GM12801 (cell line): Measurements from ENCODE around the gene PLXNA2.

Experiments
- TF ChIP-seq, protein P1 (sequence below): IDR thresholded peaks from one replicate; pipeline ENCODE4 v1.5.1; 2011; ENCODE audit warnings: control low read depth; ENCODE audit not compliant: insufficient read length; ENCODE audit errors: extremely low read depth

The PLXNA2 gene

DNA sequence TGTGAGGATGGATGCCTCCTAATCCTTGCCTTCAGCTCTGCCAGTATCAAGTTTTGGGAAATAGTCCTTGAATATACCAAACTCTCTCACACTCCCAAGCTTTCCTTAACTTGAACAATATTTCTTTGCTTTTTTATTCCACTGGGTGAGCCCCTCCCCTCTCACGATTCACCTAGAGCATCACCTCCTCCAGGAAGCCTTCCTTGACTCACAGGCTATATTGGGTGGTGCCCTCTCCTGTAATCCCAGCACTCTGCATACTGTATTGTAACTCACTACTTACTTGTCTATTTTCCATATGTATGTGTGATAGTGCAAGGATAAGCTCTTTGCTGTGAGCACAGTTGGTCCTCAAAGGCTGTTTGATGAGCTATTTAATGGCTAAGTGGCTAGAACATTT lies 114.7 kb downstream of the PLXNA2 start:
- TF ChIP-seq, protein P1, sequence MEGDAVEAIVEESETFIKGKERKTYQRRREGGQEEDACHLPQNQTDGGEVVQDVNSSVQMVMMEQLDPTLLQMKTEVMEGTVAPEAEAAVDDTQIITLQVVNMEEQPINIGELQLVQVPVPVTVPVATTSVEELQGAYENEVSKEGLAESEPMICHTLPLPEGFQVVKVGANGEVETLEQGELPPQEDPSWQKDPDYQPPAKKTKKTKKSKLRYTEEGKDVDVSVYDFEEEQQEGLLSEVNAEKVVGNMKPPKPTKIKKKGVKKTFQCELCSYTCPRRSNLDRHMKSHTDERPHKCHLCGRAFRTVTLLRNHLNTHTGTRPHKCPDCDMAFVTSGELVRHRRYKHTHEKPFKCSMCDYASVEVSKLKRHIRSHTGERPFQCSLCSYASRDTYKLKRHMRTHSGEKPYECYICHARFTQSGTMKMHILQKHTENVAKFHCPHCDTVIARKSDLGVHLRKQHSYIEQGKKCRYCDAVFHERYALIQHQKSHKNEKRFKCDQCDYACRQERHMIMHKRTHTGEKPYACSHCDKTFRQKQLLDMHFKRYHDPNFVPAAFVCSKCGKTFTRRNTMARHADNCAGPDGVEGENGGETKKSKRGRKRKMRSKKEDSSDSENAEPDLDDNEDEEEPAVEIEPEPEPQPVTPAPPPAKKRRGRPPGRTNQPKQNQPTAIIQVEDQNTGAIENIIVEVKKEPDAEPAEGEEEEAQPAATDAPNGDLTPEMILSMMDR: no peak

DNA sequence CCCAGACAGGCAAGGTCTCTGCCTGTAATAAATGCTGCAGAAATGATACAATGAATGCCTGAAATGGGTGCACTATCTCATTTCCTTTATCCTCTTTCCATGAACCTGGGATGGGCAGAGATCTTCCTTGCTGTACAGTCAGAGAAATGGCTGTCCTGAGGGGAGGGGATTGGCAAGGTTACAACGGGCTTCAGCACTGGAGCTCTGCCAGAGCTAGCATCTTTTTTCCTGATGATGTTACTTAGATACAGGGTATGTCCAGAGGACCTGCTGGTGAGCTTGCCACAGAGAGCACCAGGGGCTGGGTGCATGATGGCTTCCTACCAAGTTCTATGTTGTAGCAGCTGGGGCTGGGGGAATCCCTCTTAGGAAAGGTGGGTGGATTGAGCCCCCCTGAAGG lies 115.1 kb downstream of the PLXNA2 start:
- TF ChIP-seq, protein P1: no peak

DNA sequence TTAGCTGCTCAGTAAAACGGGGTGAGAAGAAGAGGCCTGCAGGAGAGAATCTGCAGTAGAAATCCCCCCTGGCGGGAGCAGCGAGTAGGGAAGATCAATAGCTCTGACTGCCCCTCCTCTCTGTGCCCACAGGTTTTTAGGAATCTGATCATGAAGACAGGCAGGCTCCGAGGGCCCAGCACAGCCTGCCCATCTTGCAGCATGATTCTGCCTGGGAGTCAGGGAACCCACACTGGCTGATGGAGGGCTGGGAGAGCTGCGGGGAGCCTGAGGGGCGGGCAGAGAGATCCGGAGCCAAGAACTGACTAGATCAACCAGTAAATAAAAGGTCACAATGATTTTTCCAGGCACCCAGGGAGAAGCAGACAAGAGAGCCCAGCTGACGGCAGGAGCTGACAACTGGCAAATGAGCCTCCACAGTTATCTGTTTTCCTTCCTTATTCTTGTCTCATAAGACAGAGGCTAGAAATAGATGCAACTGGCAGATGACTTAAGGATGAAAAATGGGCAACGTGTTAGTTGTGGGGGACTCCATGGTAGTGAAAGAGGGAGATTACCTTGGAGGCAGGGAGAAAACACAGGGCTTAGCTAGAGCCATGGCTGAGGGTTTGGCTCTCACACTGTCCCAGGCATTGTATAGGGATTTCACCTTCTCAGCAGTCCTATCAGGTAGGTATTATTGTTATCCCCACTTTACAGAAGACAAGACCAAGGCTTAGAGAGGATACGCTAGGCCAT lies 116.2 kb downstream of the PLXNA2 start:
- TF ChIP-seq, protein P1: no peak

DNA sequence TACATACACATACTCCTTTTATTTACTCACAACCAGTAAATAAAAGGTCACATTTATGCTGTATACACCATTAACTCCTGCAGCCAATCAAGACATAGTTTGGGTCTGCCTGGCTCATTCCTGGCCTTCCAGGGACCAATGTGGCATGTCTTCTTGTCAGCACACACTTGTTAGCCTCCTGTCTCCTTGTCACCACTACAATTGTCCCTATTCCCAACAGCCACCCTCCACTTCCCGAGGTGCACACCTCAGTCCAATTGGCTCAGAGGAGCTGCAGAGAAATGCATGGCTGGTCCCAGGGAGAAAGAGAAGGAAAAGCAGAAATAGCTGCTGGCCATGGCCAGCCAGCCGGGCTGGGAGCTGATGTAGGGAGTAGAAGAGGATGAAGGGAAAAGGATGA lies 116.9 kb downstream of the PLXNA2 start:
- TF ChIP-seq, protein P1: no peak

DNA sequence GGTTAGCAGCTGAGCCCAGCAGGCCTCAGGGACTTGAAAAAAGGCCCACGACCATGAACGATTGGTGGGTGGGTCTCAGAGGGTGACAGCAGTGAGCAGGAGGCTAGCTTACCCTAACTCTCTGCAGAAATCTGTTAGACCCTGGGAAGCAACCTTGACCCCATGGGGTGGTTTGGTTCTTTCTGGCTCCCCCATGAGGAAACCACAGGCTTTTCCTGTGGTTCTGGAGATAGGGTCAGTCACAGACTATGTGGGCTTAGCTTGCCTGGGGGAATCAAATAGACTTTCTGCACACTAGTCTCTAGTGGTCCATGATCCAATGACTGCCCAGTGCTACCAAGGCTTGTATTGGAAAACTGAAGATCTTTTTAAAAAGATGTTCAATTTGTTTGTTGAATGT lies 118.1 kb downstream of the PLXNA2 start:
- TF ChIP-seq, protein P1: no peak

DNA sequence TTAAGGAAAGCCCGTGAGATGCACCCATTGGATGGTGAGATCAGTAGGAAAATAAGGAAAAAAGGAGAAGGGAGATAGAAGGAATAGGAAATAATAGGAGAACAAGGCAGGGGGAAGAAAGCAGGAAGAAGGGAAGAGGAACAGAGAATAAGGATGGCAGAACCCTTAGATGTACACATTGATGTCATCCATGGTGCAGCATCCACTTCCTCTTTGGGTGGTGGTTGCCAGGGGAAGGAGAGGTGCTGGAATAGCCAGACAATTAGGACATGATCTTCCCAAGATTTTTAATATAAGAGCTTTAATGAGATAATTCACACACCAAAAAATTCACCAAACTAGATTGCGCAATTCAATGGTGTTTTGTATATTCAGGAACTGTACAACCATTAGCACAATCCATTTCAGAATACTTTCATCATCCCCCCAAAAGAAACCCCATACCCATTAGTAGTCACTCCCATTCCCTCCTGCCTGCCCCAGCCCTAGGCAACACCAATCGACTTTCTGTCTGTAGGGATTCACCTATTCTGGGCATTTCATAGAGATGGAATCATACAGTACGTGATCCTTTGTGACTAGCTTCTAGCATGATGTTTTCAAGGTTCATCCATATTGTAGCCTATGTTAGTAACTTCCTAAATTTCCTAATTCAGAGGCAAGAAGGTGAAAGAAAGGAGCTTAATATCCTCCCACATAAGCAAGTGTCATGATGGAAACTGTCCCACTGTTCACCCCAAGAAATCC lies 121.4 kb downstream of the PLXNA2 start:
- TF ChIP-seq, protein P1: no peak

DNA sequence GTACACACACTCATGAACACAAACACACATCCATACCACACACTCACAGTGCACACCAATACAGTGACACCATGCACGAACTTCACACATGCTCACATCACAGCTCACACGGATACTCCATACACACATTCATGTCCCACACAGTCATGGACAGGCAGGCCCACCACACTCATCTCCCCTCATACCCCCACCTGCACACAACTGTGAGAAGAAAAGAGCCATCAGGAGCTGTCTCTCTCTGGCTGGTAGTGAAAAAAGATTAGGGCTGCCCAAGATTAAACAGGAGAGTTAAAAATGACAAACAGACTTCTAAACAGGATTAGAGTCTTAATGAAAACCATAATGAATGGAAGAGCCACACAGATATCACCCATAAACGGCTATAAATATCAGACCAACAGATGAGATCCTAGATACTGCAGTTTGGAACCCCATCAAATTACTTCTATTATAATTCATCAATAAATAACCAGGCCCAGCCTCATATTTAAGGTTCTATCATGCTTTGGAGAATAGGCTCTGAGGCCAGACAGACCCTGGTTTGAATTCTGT lies 122.3 kb downstream of the PLXNA2 start:
- TF ChIP-seq, protein P1: no peak
